Measurements from ENCODE around the gene NUDT13. TPM values are rescaled to one million over a fixed set of nuclear protein-coding genes. Genes with fewer than 3 reads are reported as not detected.
A peak's percentile ranks its signal among the peaks of the same experiment; 100 is the strongest.

NUDT13 gene
- total RNA-seq, 1 donor from 2014 or later, result 2.8 TPM

- TF ChIP-seq, protein P1, sequence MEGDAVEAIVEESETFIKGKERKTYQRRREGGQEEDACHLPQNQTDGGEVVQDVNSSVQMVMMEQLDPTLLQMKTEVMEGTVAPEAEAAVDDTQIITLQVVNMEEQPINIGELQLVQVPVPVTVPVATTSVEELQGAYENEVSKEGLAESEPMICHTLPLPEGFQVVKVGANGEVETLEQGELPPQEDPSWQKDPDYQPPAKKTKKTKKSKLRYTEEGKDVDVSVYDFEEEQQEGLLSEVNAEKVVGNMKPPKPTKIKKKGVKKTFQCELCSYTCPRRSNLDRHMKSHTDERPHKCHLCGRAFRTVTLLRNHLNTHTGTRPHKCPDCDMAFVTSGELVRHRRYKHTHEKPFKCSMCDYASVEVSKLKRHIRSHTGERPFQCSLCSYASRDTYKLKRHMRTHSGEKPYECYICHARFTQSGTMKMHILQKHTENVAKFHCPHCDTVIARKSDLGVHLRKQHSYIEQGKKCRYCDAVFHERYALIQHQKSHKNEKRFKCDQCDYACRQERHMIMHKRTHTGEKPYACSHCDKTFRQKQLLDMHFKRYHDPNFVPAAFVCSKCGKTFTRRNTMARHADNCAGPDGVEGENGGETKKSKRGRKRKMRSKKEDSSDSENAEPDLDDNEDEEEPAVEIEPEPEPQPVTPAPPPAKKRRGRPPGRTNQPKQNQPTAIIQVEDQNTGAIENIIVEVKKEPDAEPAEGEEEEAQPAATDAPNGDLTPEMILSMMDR (IDR thresholded peaks at IDR 0.05), result no peak
- H3K27me3 ChIP-seq (ENCODE audit: low read depth), result no peaks in the 10 kb centered on the region
- peaks cover 15% of the 10 kb centered on the region for H3K4me1 ChIP-seq
- ATAC-seq (peak; percentile 68 to 79), DNase-seq (no peak)
- no peak overlapping the region for H3K4me3 ChIP-seq
- no peak overlapping the region for H3K27ac ChIP-seq
- H3K36me3 ChIP-seq, result no peaks in the 10 kb centered on the region
- no peaks in the 10 kb centered on the region for H3K9me3 ChIP-seq
- intact Hi-C loops (cut with DNase I), result no loop called here
Measured at GRCh38 chr10:73086816-73087215, 23.4 kb upstream of the NUDT13 start.

- H3K27me3 ChIP-seq (ENCODE audit: low read depth), result no peaks in the 10 kb centered on the region
- peaks cover 13% of the 10 kb centered on the region for H3K4me1 ChIP-seq
- TF ChIP-seq, protein P1 (IDR thresholded peaks at IDR 0.05), result no peak
- no peak overlapping the region for H3K27ac ChIP-seq
- H3K9me3 ChIP-seq, result no peaks in the 10 kb centered on the region
- H3K4me3 ChIP-seq, result no peak overlapping the region
- intact Hi-C loops (cut with DNase I), result no loop called here
- ATAC-seq (peak in 1 of 2 donors; percentile 39), DNase-seq (no peak)
- H3K36me3 ChIP-seq, result no peaks in the 10 kb centered on the region
Measured at GRCh38 chr10:73088304-73088703, 22.0 kb upstream of the NUDT13 start.

- intact Hi-C loops (cut with DNase I), result no loop called here
- no peak overlapping the region for H3K4me3 ChIP-seq
- TF ChIP-seq, protein P1 (IDR thresholded peaks at IDR 0.05), result no peak
- no peaks in the 10 kb centered on the region for H3K36me3 ChIP-seq
- ATAC-seq (no peak), DNase-seq (no peak)
- no peaks in the 10 kb centered on the region for H3K9me3 ChIP-seq
- no peaks in the 10 kb centered on the region for H3K27me3 ChIP-seq (ENCODE audit: low read depth)
- H3K4me1 ChIP-seq, result peaks cover 22% of the 10 kb centered on the region
- H3K27ac ChIP-seq, result no peak overlapping the region
Measured at GRCh38 chr10:73092830-73093229, 17.4 kb upstream of the NUDT13 start.

DNA sequence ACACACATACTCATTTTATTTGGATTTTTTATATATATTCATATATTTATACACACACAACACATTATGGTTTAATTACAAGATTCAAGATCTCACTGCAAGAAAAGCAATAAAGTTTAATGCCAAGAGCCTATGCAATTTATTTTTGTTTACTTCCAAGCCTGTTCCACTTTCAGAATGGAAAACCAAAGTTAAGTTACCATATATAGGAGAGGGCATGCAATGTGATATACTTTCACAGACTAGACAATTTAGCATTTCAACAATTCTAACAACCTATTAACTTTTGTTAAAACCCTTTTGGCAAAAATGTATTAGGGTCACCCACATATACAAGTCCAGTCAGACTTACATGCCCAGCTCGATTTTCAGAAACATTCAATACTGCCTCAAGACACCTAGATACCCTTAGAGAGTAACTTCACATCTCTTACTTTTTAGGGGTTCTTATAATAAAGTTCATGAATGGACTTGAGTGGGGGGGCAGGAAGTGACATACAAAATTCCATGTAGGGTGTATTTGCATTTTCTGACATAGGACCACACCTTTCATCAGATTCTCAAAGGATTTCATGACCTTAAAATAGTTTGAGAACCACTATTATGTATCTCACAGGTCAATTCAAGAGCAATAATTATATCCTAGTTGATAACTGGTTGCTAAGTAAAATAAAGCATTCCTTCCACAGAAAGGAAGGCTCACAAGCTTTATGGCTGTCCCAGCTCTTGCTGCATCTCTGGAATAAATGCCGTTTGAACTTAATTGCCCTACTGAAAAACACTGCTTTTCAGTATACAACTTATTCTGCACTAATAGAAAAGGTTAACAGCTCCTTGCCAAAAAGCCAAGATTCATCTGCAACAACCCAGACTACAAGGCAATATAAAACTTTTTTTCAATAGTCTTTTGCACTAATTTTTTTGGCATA is 16.1 kb upstream of the NUDT13 start:
- Histone ChIP-seq H3K9me3 (no peaks in the 10 kb centered on the region), H3K4me1 (peaks cover 22% of the 10 kb centered on the region), H3K27ac (peak overlapping the region; percentile 94), H3K4me3 (peak overlapping the region; percentile 93), H3K36me3 (no peaks in the 10 kb centered on the region), H3K27me3 (ENCODE audit: low read depth) (no peaks in the 10 kb centered on the region)
- DNase-seq (no peak), ATAC-seq (no peak)
- TF ChIP-seq, protein P1 (IDR thresholded peaks at IDR 0.05), result no peak
- intact Hi-C loops (cut with DNase I), result no loop called here

DNA sequence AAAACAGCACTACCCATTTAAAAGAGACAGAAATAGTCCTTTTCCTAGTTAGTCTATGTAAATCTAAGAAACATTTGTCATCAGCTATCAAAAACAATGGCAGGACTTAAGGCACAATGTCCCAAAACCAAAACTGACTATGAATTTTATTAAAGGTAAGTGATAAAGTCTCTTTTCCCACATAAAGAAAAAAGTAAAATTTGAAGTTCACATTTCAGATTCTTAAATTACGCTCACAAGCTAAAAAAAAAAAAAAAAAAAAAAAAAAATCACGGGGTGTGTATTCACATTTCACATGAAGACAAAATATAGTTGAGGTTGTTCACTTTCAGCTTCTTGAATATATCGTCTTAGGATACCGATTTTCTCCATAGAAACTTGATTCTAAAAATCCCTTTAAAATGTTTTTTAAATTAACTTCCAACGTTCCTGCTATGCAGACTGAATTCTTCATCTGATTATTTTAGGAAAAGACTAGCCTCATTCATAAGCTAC is 15.2 kb upstream of the NUDT13 start:
- Histone ChIP-seq H3K4me1 (peaks cover 22% of the 10 kb centered on the region), H3K27ac (peak overlapping the region; percentile 94), H3K27me3 (ENCODE audit: low read depth) (no peaks in the 10 kb centered on the region), H3K9me3 (no peaks in the 10 kb centered on the region), H3K4me3 (peak overlapping the region; percentile 93), H3K36me3 (peaks cover 6% of the 10 kb centered on the region)
- DNase-seq (no peak), ATAC-seq (no peak)
- TF ChIP-seq, protein P1 (IDR thresholded peaks at IDR 0.05), result no peak
- intact Hi-C loops (cut with DNase I), result no loop called here
